Measurements from ENCODE around the gene NAALADL2.

NAALADL2 gene

DNA sequence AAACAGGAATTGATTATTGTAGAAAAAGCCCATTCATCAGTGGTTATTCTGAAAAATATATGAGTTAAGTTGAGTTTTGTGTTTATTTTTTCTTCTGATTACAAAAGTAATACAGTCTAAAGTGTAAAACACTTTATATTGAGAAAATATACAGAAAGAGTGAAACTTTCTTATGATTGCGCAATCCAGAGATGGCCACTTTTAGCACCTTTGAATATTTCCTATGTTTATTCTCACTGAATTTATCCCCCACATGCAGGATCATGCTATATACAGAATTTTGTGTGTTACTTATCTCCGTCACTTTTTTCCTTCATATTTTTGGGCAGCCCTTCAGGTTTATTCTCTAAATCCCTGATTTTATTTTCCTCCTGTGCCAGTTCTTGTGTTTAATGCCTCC, 285.2 kb downstream of the NAALADL2 start:
- DNase-seq, result no peak
- Histone ChIP-seq H3K36me3 (no peaks in the 10 kb centered on the region), H3K27me3 (no peaks in the 10 kb centered on the region), H3K4me3 (ENCODE audit: low read depth, low read length) (no peak overlapping the region), H3K9me3 (no peaks in the 10 kb centered on the region), H3K4me1 (no peaks in the 10 kb centered on the region)
- TF ChIP-seq, protein P1, sequence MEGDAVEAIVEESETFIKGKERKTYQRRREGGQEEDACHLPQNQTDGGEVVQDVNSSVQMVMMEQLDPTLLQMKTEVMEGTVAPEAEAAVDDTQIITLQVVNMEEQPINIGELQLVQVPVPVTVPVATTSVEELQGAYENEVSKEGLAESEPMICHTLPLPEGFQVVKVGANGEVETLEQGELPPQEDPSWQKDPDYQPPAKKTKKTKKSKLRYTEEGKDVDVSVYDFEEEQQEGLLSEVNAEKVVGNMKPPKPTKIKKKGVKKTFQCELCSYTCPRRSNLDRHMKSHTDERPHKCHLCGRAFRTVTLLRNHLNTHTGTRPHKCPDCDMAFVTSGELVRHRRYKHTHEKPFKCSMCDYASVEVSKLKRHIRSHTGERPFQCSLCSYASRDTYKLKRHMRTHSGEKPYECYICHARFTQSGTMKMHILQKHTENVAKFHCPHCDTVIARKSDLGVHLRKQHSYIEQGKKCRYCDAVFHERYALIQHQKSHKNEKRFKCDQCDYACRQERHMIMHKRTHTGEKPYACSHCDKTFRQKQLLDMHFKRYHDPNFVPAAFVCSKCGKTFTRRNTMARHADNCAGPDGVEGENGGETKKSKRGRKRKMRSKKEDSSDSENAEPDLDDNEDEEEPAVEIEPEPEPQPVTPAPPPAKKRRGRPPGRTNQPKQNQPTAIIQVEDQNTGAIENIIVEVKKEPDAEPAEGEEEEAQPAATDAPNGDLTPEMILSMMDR (IDR thresholded peaks at IDR 0.05; ENCODE audit: low read depth, low read length), result no peak

GRCh38 chr3:175146258-175146657, 287.1 kb downstream of the NAALADL2 start:
- TF ChIP-seq, protein P1 (IDR thresholded peaks at IDR 0.05; ENCODE audit: low read depth, low read length), result peak; percentile 42
- peaks cover 4% of the 10 kb centered on the region; the same call in 1 of the 2 replicates for H3K4me1 ChIP-seq
- no peaks in the 10 kb centered on the region for H3K27me3 ChIP-seq
- DNase-seq, result no peak
- H3K9me3 ChIP-seq, result no peaks in the 10 kb centered on the region
- H3K36me3 ChIP-seq, result no peaks in the 10 kb centered on the region
- no peak overlapping the region for H3K4me3 ChIP-seq (ENCODE audit: low read depth, low read length)

- H3K4me3 ChIP-seq (ENCODE audit: low read depth, low read length), result no peak overlapping the region
- DNase-seq, result peak; percentile 42
- TF ChIP-seq, protein P1 (IDR thresholded peaks at IDR 0.05; ENCODE audit: low read depth, low read length), result no peak
- H3K4me1 ChIP-seq, result peaks cover 5% of the 10 kb centered on the region; the same call in 1 of the 2 replicates
- no peaks in the 10 kb centered on the region for H3K36me3 ChIP-seq
- no peaks in the 10 kb centered on the region for H3K27me3 ChIP-seq
- no peaks in the 10 kb centered on the region for H3K9me3 ChIP-seq
Measured at GRCh38 chr3:175149675-175150074, 290.5 kb downstream of the NAALADL2 start.

GRCh38 chr3:175150812-175151401, 291.8 kb downstream of the NAALADL2 start:
- Histone ChIP-seq H3K36me3 (no peaks in the 10 kb centered on the region), H3K9me3 (no peaks in the 10 kb centered on the region), H3K4me3 (ENCODE audit: low read depth, low read length) (no peak overlapping the region), H3K4me1 (peaks cover 5% of the 10 kb centered on the region; the same call in 1 of the 2 replicates), H3K27me3 (no peaks in the 10 kb centered on the region)
- peak; percentile 39 for DNase-seq
- TF ChIP-seq, protein P1 (IDR thresholded peaks at IDR 0.05; ENCODE audit: low read depth, low read length), result no peak

- Histone ChIP-seq H3K9me3 (no peaks in the 10 kb centered on the region), H3K4me1 (peaks cover 5% of the 10 kb centered on the region; the same call in 1 of the 2 replicates), H3K27me3 (no peaks in the 10 kb centered on the region), H3K36me3 (no peaks in the 10 kb centered on the region), H3K4me3 (ENCODE audit: low read depth, low read length) (no peak overlapping the region)
- TF ChIP-seq, protein P1 (IDR thresholded peaks at IDR 0.05; ENCODE audit: low read depth, low read length), result no peak
- no peak for DNase-seq
Measured at GRCh38 chr3:175153595-175153994, 294.5 kb downstream of the NAALADL2 start.

DNA sequence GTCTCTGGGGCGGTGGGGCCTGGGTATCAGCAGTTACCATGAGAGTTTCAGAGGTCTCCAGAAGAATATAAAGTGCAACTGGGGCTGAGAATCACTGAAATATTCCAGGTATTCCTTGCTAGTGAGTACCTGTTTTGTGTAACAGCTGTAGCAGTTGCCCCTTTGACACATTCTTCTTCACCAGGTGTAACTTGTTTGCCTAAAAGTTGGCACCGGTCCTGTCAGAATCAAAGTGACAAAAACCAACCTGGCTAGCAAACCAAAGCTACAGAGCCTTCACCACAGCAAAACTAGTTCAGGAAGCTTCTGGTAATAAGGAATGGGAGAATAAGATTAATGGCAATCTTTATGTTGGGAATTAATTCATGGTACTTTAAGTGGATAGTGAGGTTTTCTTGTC, 296.0 kb downstream of the NAALADL2 start:
- Histone ChIP-seq H3K4me1 (peaks cover 5% of the 10 kb centered on the region; the same call in 1 of the 2 replicates), H3K27me3 (no peaks in the 10 kb centered on the region), H3K4me3 (ENCODE audit: low read depth, low read length) (no peak overlapping the region), H3K36me3 (no peaks in the 10 kb centered on the region), H3K9me3 (no peaks in the 10 kb centered on the region)
- no peak for DNase-seq
- TF ChIP-seq, protein P1 (IDR thresholded peaks at IDR 0.05; ENCODE audit: low read depth, low read length), result no peak
